Mesendoderm (in vitro differentiated cells): ENCODE data around the gene TMPRSS2.

ENCODE experiments used
- DNase-seq: peaks from one replicate; pipeline ENCODE4 v3.0.0; 2013
- H2AK5ac ChIP-seq: 2 replicates; pipeline ENCODE4 v1.6.1; 2013; ENCODE audit warnings: low read length, inconsistent platforms
- H2BK120ac ChIP-seq: 2 replicates; pipeline ENCODE4 v1.6.1; 2013; ENCODE audit warnings: low read depth, mild to moderate bottlenecking, low read length, moderate library complexity, mixed read lengths
- H2BK15ac ChIP-seq: replicated peaks from 2 replicates; pipeline ENCODE4 v1.6.1; 2013; ENCODE audit warnings: low read depth, mild to moderate bottlenecking, moderate library complexity
- H2BK5ac ChIP-seq: 2 replicates; pipeline ENCODE4 v1.6.1; 2013; ENCODE audit warnings: low read length, inconsistent platforms
- H3K18ac ChIP-seq: 2 replicates; pipeline ENCODE4 v1.6.1; 2013; ENCODE audit warnings: mild to moderate bottlenecking, low read length, mixed read lengths
- H3K23ac ChIP-seq: one replicate; pipeline ENCODE4 v1.6.1; 2013; ENCODE audit warnings: low read length
- H3K27ac ChIP-seq: 2 replicates; pipeline ENCODE4 v1.5.1; 2013; ENCODE audit warnings: low read depth, mild to moderate bottlenecking, inconsistent platforms, low read length, moderate library complexity
- H3K27me3 ChIP-seq: 2 replicates; pipeline ENCODE4 v1.6.1; 2013; ENCODE audit warnings: low read length, control low read depth, mild to moderate bottlenecking, inconsistent platforms; ENCODE audit not compliant: insufficient read depth, poor library complexity
- H3K36me3 ChIP-seq: 2 replicates; pipeline ENCODE4 v1.6.1; 2013; ENCODE audit warnings: low read length, inconsistent platforms; ENCODE audit not compliant: control insufficient read depth, insufficient read depth
- H3K4ac ChIP-seq: one replicate; pipeline ENCODE4 v1.6.1; 2013; ENCODE audit warnings: low read depth, mild to moderate bottlenecking, low read length, moderate library complexity
- H3K4me1 ChIP-seq: 2 replicates; pipeline ENCODE4 v1.6.1; 2013; ENCODE audit warnings: low read depth, low read length, inconsistent platforms; ENCODE audit not compliant: control insufficient read depth
- H3K4me2 ChIP-seq: 2 replicates; pipeline ENCODE4 v1.6.1; 2013; ENCODE audit warnings: low read length
- H3K4me3 ChIP-seq: 2 replicates; pipeline ENCODE4 v1.5.1; 2013; ENCODE audit warnings: mild to moderate bottlenecking, low read length
- H3K56ac ChIP-seq: one replicate; pipeline ENCODE4 v1.6.1; 2013; ENCODE audit warnings: low read length
- H3K79me1 ChIP-seq: 2 replicates; pipeline ENCODE4 v1.6.1; 2013; ENCODE audit warnings: low read length, inconsistent platforms
- H3K79me2 ChIP-seq: 2 replicates; pipeline ENCODE4 v1.6.1; 2013; ENCODE audit warnings: mild to moderate bottlenecking, low read length; ENCODE audit not compliant: control insufficient read depth, insufficient read depth
- H3K9ac ChIP-seq: 2 replicates; pipeline ENCODE4 v1.6.1; 2013; ENCODE audit warnings: low read length, inconsistent platforms
- H4K5ac ChIP-seq: one replicate; pipeline ENCODE4 v1.6.1; 2013; ENCODE audit warnings: low read length
- H4K8ac ChIP-seq: one replicate; pipeline ENCODE4 v1.6.1; 2013; ENCODE audit warnings: low read depth, mild to moderate bottlenecking, control low read depth, low read length, moderate library complexity
- WGBS: extraction: QIAGEN DNeasy Blood & Tissue Kit; methylation state at CpG from one replicate; pipeline ENCODE4 v1.1.7; 2013; ENCODE audit warnings: low lambda C conversion rate, missing lambda C conversion rate; ENCODE audit not compliant: insufficient coverage; ENCODE audit errors: extremely low coverage; 5-methylcytosine and 5-hydroxymethylcytosine counted together

TMPRSS2 gene

DNA sequence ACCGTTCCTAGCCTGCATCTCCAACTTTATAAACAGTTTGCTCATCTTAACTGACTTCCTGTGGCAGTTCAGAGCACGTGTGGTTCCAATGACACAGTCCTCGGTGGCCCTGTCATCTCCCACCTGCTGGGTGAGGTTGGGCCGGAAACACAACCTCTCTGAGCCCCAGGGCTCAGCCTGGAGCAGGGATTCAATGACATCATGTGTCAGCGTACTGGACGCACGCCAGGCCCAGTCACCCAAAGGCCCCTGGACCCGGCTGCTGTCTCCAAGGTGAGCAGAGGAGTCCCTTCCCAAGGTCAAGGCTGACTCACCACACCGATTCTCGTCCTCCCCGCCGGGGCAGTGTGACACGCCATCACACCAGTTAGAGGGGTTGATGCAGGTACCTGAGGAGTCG, 19.9 kb downstream of the TMPRSS2 start:
- no peak overlapping the region for H4K8ac ChIP-seq
- no peak overlapping the region for H2BK15ac ChIP-seq
- H3K9ac ChIP-seq = no peak overlapping the region
- no peak overlapping the region for H3K56ac ChIP-seq
- H4K5ac ChIP-seq = no peak overlapping the region
- H3K79me1 ChIP-seq = no peaks in the 10 kb centered on the region
- H2AK5ac ChIP-seq = no peak overlapping the region
- H2BK5ac ChIP-seq = no peak overlapping the region
- no peak overlapping the region for H3K4me3 ChIP-seq
- DNase-seq = no peak
- H3K18ac ChIP-seq = no peak overlapping the region
- no peak overlapping the region for H3K4ac ChIP-seq
- H2BK120ac ChIP-seq = no peak overlapping the region
- peaks cover 2% of the 10 kb centered on the region for H3K4me1 ChIP-seq
- no peak overlapping the region for H3K23ac ChIP-seq
- WGBS = no CpG with 5 or more reads among the region's 14 CpGs
- no peak overlapping the region for H3K4me2 ChIP-seq
- H3K36me3 ChIP-seq = no peaks in the 10 kb centered on the region
- no peaks in the 10 kb centered on the region for H3K79me2 ChIP-seq
- no peaks in the 10 kb centered on the region for H3K27me3 ChIP-seq
- no peak overlapping the region for H3K27ac ChIP-seq

DNA sequence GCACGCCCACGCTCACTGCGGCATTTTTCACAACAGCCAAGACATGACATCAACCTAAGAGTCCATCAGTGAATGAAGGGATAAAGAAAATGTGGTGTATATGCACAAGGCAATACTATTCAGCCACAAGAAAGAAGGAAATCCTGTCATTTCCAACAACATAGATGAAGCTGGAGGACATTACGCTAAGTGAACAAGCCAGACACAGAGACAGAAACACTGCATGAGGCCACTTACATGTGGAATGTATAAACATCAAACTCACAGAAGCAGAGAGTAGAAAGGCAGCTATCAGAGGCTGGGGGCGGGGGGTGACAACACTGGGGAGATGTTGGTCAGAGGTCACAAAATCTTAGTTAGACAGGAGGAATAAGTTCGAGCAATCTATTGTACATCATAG, 20.9 kb downstream of the TMPRSS2 start:
- H3K4me2 ChIP-seq = no peak overlapping the region
- no peak overlapping the region for H4K8ac ChIP-seq
- no peak overlapping the region for H3K4ac ChIP-seq
- H3K18ac ChIP-seq = no peak overlapping the region
- no peak for DNase-seq
- no peak overlapping the region for H2AK5ac ChIP-seq
- no peak overlapping the region for H3K9ac ChIP-seq
- no peaks in the 10 kb centered on the region for H3K27me3 ChIP-seq
- H3K23ac ChIP-seq = no peak overlapping the region
- H4K5ac ChIP-seq = no peak overlapping the region
- H3K4me1 ChIP-seq = peaks cover 2% of the 10 kb centered on the region
- H3K56ac ChIP-seq = no peak overlapping the region
- H2BK5ac ChIP-seq = no peak overlapping the region
- H2BK120ac ChIP-seq = no peak overlapping the region
- WGBS = no CpG with 5 or more reads among the region's 6 CpGs
- H3K79me2 ChIP-seq = no peaks in the 10 kb centered on the region
- H3K79me1 ChIP-seq = no peaks in the 10 kb centered on the region
- no peak overlapping the region for H3K27ac ChIP-seq
- no peak overlapping the region for H3K4me3 ChIP-seq
- no peaks in the 10 kb centered on the region for H3K36me3 ChIP-seq
- no peak overlapping the region for H2BK15ac ChIP-seq

DNA sequence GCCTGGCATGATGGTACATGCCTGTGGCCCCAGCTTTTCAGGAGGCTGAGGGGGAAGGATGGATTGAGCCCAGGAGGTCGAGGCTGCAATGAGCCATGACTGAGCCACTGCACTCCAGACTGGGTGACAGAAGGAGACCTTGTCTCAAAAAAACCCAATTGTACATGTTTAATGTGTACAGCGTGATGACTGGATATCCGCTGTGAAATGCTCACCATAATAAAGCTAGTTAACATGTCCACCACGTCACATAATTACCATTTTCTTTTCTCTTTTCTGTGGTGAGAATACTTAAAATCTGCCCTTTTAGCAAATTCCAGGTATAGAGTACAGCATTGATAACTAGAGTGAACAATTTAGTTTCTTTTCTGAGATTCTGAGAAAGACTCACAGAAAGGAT, 24.0 kb downstream of the TMPRSS2 start:
- Histone ChIP-seq H2BK15ac (no peak overlapping the region), H4K5ac (no peak overlapping the region), H3K56ac (no peak overlapping the region), H3K18ac (no peak overlapping the region), H3K23ac (no peak overlapping the region), H3K79me1 (no peaks in the 10 kb centered on the region), H3K79me2 (no peaks in the 10 kb centered on the region), H3K4me1 (peaks cover 2% of the 10 kb centered on the region), H3K9ac (no peak overlapping the region), H3K4me3 (no peak overlapping the region), H4K8ac (no peak overlapping the region), H2BK120ac (no peak overlapping the region), H3K4ac (no peak overlapping the region), H3K4me2 (no peak overlapping the region), H3K36me3 (no peaks in the 10 kb centered on the region), H3K27me3 (no peaks in the 10 kb centered on the region), H2AK5ac (no peak overlapping the region), H2BK5ac (no peak overlapping the region), H3K27ac (no peak overlapping the region)
- no peak for DNase-seq
- no CpG with 5 or more reads among the region's 4 CpGs for WGBS

DNA sequence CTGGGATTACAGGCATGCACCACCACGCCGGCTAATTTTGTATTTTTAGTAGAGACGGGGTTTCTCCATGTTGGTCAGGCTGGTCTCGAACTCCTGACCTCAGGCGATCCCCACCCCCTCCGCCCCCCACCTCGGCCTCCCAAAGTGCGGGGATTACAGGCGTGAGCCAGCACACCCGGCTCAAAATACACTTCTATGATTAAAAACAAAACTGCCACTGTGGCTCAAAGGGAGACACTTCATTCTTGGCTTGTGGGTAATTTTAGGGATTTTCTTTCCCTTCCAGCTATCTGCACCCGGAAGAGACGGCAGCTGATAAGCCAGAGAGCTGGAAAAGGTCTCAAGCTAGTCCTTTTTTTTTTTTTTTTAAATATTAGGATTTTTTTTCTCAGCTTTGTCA, 24.5 kb downstream of the TMPRSS2 start:
- Histone ChIP-seq H3K56ac (no peak overlapping the region), H3K9ac (no peak overlapping the region), H3K27me3 (no peaks in the 10 kb centered on the region), H3K23ac (no peak overlapping the region), H2BK5ac (no peak overlapping the region), H2BK15ac (no peak overlapping the region), H3K79me2 (no peaks in the 10 kb centered on the region), H4K8ac (no peak overlapping the region), H3K79me1 (no peaks in the 10 kb centered on the region), H4K5ac (no peak overlapping the region), H2BK120ac (no peak overlapping the region), H3K18ac (no peak overlapping the region), H3K27ac (no peak overlapping the region), H3K4me3 (no peak overlapping the region), H3K4me1 (peaks cover 2% of the 10 kb centered on the region), H3K4ac (no peak overlapping the region), H3K4me2 (no peak overlapping the region), H3K36me3 (no peaks in the 10 kb centered on the region), H2AK5ac (no peak overlapping the region)
- no CpG with 5 or more reads among the region's 12 CpGs for WGBS
- DNase-seq = no peak

DNA sequence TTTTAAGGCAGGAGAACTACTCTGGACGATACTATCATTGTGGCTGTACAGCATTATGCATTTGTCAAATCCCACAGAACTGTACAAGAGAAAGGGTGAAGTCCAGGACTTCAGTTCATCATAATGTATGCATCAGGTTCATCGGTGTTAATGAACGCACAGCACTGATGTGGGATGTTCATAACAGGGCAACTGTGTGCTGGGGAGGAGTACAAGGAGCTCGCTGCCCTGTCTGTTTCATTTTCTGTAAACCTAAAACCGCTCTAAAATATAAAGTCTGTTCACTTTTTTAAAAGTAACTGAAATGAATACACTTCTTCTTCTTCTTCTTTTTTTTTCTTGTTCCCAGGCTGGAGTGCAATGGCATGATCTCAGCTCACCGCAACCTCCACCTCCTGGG, 25.0 kb downstream of the TMPRSS2 start:
- DNase-seq = no peak
- no peaks in the 10 kb centered on the region for H3K36me3 ChIP-seq
- H3K23ac ChIP-seq = no peak overlapping the region
- H3K18ac ChIP-seq = no peak overlapping the region
- no CpG with 5 or more reads among the region's 6 CpGs for WGBS
- H4K8ac ChIP-seq = no peak overlapping the region
- H2BK5ac ChIP-seq = no peak overlapping the region
- no peak overlapping the region for H3K56ac ChIP-seq
- H3K4me3 ChIP-seq = no peak overlapping the region
- no peak overlapping the region for H2BK120ac ChIP-seq
- H3K27me3 ChIP-seq = no peaks in the 10 kb centered on the region
- H3K79me1 ChIP-seq = no peaks in the 10 kb centered on the region
- H3K4me2 ChIP-seq = no peak overlapping the region
- no peak overlapping the region for H2BK15ac ChIP-seq
- no peak overlapping the region for H3K9ac ChIP-seq
- no peak overlapping the region for H2AK5ac ChIP-seq
- H3K4me1 ChIP-seq = peaks cover 2% of the 10 kb centered on the region
- H3K4ac ChIP-seq = no peak overlapping the region
- no peak overlapping the region for H4K5ac ChIP-seq
- no peaks in the 10 kb centered on the region for H3K79me2 ChIP-seq
- no peak overlapping the region for H3K27ac ChIP-seq

DNA sequence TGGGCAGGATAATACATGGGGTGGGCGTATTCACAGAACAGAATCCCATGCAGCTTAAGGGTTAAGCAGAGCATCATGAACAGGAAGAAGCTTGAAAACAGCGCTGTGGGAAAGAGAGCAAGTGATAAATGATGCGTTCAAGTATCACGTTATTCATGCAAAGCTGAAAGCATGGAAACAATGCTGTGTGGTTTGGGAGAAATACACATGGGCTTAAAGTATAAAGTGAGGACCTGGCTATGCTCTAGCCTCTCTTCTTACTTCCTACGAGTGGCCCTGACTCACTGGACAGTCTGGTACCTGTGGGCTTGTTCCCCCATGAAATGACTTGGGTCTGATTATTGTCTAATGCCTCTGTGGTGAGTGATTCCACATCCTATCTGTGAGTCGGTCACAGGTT, 25.7 kb downstream of the TMPRSS2 start:
- Histone ChIP-seq H3K27me3 (no peaks in the 10 kb centered on the region), H3K4ac (no peak overlapping the region), H2BK5ac (no peak overlapping the region), H2AK5ac (no peak overlapping the region), H3K79me1 (no peaks in the 10 kb centered on the region), H4K8ac (no peak overlapping the region), H3K36me3 (no peaks in the 10 kb centered on the region), H3K9ac (no peak overlapping the region), H3K4me2 (no peak overlapping the region), H3K56ac (no peak overlapping the region), H3K4me3 (no peak overlapping the region), H4K5ac (no peak overlapping the region), H3K23ac (no peak overlapping the region), H3K18ac (no peak overlapping the region), H3K79me2 (no peaks in the 10 kb centered on the region), H2BK120ac (no peak overlapping the region), H3K27ac (no peak overlapping the region), H3K4me1 (peaks cover 2% of the 10 kb centered on the region), H2BK15ac (no peak overlapping the region)
- DNase-seq = no peak
- WGBS = no CpG with 5 or more reads among the region's 6 CpGs
